Measurements from ENCODE around the gene C2CD2.

GRCh38 chr21:41976611-41977010 lies 22.8 kb upstream of the C2CD2 start:
- TF ChIP-seq CTCF (optimal IDR thresholded peaks at IDR 0.05 in 1 of 3, IDR thresholded peaks at IDR 0.05 in 1 of 3, conservative IDR thresholded peaks at IDR 0.05 in 1 of 3; ENCODE audit: extremely low read depth in 1 of 3, insufficient read depth in 2 of 3, low read length in 3 of 3): no peak
- TF ChIP-seq EZH2 (IDR thresholded peaks at IDR 0.05; ENCODE audit: low read length): no peak
